A172 (cell line): ENCODE measurements around the gene MARCHF11. TPM values are rescaled to one million over a fixed set of nuclear protein-coding genes. Genes with fewer than 3 reads are reported as not detected.

Source experiments
- DNase-seq: peaks from one replicate; pipeline ENCODE4 v3.0.0-alpha.2; 2015; ENCODE audit warnings: low spot score
- total RNA-seq: library from RNA; depleted of rRNA; stranded (reverse); fragments of >200 nt; shearing (Covaris generic); gene quantifications from 2 replicates; pipeline ENCODE4 v1.2.3, GENCODE V29; 2014

MARCHF11 gene
- total RNA-seq, 1 experiment from 2014 or later, result not detected

DNA sequence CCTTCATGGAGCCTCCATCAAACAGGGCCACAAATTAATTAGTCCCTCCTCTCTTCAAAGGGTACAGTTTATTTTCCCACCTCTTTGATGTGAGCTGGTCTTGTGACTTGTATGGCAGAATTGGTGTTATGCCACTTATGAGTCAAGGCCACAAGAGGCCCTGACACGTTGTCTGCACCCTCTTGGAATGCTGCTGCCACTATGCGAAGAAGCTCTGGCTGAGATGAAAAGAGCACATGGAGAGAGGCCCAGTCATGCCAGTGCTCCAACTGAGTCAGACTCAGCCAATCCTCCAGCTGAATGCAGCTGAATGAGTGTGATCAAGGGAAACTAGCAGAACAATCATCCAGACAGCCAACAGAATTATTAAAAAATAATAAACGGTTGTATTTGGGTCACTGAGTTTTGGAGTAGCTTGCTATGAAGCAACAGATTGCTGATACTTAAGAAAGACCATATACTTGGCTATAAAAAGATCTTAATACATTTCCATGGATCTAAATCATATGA, 128.3 kb downstream of the MARCHF11 start:
- DNase-seq, result peak; percentile 6

DNA sequence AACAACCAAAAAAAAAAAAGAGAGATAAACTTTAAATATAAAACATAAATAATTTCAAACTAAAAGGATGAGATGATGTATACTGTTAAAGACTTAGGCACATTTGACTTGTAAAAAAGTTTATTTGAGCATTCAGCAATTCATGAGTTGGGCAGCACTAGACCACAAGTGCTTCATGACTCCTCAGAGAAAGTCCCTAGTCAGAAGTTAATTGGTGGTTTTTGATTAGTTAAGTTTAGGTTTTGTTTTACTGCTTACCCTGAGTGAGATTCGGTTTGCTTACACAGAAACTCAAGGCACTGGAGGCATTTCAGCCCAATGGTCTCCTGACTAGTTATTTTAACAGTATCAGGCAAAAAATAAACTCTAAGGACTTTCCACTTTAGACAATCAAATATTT, 129.2 kb downstream of the MARCHF11 start:
- no peak for DNase-seq

DNA sequence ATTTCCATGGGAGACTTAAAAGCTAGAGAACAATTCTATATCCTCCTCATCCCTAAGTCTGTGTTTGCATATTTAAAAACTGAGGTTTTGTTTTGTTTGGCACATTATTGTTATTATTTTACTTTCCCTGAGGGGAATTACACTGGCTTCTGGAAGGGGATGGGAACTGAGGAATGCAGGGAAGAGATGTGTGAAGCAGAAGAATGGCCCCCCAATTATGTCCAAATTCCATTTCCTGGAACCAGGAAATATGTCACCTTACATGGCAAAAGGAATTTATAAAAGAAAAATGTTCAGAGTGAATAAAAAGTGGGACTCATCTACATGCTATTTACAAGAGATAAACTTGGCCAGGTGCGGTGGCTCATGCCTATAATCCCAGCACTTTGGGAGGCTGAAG, 129.8 kb downstream of the MARCHF11 start:
- no peak for DNase-seq

DNA sequence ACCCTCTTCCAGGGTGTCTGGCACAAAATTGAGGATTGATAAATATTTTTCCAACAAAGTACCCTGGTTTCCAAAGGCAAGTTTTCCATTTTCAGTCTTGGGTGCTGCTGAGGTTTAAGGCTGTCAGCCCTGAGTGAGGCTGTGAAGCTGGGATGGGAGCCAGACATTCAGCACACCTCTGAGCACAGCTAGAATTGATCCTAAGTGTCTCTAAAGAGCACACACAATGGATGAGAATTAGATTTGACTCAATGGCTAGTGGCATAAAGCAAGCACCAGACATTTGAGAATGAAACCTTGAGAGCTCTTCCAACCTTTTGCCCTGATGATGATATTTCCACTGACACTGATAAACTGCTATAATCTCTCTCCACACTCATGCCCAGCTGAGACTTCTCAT, 131.5 kb downstream of the MARCHF11 start:
- no peak for DNase-seq

DNA sequence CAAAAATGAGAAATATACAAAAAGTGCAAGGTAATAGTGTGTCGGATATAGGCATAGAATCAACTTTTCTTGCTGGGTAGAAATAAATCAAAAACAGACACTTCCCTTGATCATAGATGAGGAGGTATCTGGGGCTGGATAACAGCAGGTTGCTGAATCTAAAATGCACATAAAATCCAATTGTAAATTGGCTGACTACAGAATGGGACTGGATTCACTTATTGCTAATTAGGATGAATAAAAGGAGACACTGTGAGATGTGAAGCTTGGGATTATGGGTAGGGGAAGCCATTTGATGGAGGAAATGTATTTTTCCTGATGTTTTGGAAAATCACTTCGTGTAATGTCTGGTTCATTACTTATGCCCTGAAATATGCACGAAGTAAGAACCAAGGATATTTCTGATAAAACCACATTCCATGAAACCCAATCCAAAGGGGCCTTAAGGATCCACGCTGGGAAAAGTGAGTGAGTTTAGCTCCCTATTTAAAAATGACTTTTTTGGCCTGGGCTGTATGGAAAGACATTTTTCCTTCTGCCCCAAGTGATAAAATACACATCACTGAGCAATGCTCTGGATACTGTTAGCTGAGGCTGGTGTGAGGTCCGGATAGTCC, 136.1 kb downstream of the MARCHF11 start:
- DNase-seq, result no peak

DNA sequence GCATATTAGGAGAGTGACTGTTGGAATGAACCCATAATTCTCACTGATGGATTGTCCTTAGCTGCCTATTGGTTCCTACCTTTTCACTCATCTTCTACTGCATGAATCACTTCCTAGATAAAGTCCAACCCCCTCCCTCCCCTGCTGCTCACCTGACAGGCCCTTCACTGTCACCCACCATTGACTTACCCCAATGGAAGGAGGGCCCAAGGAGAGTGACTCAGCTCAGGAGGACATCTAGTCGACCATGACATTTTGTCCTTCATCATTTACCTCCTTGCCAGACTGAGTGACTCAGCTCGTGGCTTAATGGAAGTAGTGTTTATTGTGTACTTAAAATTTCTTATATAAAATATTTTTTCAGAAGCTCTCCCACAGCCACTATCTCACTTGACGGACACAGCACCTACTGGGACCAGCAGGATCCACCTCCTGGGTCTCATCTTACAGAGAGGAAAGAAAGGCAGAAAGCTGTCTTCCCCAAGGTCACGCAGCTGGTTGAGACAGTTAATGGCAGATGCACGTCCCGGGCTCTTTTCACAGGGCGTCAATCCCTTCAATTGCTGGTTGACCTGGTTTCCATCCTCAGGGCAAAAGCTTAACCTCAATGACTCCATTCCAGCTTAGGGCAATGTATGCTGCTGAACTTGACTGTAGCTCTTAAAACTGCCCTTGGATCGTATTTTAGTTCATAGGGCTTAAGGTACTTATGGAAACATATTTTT, 142.3 kb downstream of the MARCHF11 start:
- DNase-seq, result peak; percentile 59

DNA sequence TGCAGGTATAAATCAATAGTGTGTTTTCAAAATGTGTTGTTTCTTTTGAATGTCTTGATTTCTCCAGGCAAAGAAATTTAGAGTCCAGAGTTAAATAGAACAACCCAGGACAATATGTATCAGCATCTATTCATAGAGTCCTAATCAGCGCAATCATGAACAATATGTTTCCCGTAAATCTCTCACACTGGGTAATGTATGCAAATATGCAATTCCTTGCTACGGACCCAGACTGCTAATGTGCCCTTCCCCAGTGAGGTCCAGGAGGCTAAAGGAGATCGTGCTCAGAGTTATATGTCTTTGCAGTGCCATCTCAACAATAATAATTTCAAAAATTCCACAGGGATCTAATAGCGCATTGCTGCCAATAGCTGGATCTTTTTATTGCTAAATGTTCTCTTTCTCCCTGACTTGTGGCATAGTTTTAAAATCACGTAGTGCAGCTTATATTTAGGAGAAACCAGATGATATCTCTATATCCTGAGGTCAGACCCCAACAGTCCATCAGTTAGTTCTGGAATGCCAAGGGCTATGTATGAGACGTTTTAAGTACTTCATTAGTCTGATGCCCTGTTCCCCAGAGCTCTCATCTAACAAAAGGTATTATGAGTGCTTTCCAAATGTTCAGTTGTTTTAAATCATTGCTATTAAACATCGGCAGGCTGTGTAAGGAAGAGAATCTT, 145.1 kb downstream of the MARCHF11 start:
- no peak for DNase-seq

DNA sequence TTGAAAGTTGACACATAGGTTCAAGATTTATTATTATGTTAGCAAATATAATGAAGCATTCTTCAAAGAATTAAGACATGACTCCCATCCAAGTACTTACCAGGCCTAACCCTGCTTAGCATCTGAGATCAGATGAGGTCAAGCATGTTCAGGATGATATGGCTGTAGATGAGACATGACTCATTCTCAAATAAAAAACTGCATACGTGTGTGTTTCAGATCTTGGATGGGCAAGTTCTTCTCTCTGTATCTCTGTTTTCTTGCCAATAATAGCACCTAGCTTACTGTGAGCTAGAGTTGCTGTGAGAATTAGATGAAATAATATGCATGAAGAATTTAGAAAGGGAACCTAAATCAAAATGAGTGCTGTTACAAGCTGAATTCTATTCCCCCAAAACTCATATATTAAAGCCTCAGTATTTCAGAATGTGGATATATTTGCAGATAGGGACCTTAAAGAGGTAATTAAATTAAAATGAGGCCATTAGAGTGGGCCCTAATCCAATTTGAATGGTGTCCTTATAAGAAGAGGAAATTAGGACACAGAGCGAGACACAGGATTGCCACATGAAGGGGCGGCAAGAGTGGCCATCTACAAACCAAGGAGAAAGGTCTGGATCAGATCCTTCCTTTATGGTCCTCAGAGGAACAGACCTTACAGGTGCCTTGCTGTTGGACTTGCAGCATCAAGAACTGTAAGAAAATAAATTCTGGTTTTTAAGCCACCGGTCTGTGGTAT, 146.2 kb downstream of the MARCHF11 start:
- DNase-seq, result no peak

DNA sequence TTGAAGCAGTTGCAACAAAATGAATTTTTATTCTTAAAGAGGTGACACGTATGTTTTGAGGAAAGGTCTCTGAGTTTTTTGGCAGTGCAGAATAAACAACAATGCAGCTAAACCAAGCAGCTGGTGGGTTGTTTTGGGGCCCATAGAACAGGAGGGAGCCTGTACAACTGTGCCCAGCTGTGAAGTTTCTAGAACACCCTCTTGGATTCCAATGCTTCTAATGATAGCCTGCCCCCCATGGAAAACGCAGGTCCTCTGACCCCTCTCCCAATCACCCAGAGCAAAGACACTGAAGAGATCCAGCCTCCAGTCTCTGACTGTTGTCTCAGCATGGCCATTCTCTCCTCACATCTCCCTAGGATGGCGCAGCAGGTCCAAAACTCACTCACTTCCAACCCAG, 150.9 kb downstream of the MARCHF11 start:
- DNase-seq, result no peak

DNA sequence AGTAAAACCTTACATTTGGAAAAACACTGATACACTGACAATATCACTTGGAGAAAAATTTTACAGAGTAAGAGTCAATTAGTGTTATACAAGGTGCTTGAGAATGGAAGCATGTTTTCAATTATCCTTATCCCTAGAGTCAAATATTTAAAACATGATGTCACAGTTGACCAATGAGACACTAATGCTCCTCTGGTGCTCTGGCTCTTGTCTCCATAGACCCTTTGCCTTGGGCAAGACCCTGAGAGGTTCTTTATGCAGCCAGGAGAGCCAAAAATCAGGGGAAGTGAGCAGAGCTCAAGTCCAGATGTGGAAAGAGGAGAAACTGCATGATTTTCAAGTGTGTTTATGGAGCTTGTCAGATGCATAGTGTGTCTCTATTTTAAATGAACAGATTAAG, 153.9 kb downstream of the MARCHF11 start:
- no peak for DNase-seq

DNA sequence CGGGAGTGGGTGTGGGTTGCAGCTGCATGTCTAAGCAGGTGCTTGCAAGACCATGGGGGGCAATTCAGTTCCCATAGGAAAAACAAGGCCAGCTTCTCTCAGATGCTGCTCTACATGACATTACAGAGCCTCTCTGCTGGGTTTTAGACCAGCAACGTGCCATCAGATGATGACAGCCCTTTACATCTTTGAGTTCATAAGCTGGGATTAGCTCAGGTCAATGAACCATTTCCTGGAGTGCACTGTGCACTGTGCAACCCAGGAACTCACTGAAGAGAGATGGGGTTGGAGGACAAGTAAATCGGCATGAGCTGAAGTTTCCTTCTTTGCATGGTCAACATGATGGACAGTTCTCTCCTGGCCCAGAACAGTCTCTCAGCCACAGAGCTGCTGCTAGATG, 160.6 kb downstream of the MARCHF11 start:
- no peak for DNase-seq

DNA sequence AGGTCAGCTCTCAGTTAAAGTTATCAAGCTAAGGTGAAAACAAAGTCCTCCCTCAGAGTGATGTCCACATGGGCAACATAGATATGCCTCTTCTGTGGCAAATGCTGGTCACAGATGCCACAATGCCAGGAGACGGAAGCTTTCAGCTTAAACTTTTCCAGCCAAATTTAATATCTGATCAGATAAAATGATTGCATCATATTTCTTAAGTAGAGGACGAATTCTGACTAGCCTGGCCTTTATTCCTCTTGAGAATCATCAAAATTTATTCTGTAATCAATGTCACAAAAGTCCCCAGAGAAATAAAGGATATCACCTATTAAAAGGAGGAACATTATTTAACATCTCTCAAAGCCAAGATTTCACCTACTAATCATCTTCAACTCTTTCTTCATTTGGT, 161.9 kb downstream of the MARCHF11 start:
- DNase-seq, result no peak
